Activated T-cell treated with anti-CD3 and anti-CD28 coated beads for 48 hours (primary cell): ENCODE data around the gene SPAG9.

Experiments
- DNase-seq: peaks from one replicate; pipeline ENCODE4 v3.0.0-alpha.2; 2020; ENCODE audit warnings: low read depth

SPAG9 gene

GRCh38 chr17:51044976-51045375, 75.7 kb downstream of the SPAG9 start:
- DNase-seq: no peak

- DNase-seq: no peak
These were observed 84.6 kb downstream of the SPAG9 start for GRCh38 chr17:51036084-51036483.

DNA sequence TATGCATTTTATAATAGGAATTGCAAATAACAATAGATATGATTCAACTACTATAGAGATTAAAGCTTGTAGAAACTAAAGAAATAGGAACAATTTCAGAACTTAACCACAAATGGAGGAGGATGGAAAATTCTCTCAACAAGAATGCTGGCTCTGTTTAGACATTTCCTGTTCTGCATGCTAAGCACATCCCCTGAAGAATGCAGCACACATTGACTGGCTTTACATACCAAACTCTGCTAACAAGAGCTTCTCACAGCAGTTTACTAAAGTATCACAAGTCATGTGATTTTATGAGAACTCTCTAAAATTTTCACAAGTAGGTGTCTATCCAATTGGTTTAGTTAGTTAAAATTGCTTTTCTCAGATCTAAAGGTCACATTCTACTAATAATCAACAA, 85.2 kb downstream of the SPAG9 start:
- DNase-seq: no peak

DNA sequence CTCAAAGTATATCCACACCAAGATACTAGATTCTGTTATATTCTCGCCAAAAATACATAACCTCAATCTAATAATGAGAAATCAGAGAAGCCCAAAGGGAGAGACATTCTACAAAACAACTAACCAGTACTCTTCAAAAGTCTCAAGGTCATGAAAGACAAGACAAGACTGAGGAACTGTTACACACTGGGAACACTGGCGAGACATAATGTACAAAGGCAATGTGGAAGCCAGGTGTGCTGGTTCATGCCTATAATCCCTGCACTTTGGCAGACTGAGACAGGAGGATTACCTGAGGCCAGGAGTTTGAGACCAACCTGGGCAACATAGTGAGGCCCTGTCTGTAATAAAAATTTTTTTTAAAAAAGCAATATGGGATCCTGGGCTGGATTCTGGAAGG, 85.9 kb downstream of the SPAG9 start:
- no peak for DNase-seq

DNA sequence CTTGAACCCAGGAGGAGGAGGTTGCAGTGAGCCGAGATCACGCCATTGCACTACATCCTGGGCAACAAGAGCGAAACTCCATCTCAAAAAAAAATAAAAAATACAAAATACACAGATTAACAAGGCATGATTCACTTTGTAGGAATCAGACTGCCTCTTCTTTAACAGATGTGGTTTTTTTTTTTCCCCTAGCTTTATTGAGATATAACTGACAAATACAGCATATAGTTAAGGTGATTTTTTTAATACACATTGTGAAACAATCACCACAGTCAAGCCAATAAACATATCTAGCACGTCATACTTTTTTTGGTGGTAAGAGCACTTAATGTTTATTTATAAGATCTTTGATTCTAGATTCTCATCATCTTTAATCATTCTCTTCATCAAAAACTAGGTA, 87.8 kb downstream of the SPAG9 start:
- DNase-seq: no peak

DNA sequence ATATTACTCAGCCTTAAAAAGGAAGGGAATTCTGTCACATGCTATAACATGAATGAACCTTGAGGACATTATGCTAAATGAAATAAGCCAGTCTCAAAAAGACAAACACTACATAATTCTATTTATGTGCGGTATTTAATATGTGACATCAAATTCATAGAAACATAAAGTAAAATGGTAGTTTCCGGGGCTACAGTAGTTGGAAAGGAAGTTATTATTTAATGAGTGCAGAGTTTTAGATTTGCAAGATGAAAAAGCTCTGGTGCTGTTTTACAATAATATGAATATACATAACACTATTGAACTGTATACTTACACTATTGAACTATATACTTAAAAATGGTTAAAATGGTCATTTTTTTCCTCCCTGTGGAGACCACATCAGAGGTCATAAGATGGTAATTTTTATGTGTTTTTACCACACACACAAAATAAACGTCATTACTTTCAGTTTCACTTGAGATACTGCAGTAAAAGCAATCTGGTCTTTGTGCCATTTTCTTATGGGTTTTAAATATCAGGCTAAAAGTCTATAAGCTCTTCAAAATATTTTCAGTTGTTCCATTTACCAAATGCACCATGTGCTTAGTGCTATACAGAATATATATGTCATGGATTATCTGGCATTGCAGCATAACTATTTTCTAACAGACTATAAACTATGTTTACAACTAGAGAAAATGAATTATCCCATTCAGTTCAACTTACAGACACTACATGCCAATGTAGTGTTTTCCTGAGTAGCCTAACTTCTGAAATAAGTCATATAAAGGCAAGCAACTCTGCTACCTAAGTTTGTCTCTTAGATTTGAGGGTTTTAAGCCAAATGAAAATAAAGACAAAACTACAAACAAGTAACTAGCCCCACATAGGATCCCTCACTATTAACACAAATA, 90.9 kb downstream of the SPAG9 start:
- no peak for DNase-seq

DNA sequence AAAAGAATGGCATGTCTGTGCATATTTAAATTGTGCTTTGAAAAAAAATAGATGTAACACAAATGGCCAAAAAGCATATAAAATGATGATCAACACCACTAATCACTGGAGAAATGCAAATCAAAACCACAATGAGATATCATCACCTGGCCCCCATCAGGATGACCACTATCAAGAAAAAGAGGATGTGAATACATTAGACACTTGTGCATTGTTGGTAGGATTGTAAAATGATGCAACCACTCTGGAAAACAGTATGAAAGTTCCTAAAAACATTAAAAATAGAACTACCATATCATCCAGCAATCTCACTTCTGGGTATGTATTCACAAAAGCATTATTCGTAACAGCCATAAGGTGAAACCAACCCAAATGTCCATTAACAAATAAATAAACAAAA, 91.5 kb downstream of the SPAG9 start:
- no peak for DNase-seq

DNA sequence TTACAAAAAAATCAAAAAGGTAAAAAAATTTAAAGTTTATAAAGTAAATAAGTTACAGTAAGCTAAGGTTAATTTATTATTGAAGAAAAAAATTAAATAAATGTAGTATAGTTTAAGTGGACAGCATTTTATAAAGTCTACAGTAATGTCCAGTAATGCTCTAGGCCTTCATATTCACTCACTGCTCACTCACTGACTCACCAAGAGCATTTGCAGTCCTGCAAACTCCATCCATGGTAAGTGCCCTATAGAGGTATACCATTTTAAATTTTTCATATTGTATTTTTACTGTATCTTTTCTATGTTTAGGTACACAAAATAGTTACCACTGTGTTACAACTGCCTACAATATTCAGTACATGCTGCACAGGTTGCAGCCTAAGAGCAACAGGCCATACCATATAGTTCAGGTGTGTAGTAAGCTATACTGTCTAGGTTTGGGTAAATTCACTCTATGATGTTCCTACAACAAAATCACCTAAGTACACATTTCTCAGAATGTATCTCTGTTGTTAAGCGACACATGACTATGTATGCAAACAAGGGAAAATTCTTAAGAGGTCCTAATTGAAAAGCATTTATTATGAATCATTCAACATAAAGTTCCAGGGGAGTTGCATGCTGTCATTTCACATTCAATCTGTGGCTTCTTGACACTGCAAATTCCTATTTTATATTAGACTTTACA, 92.3 kb downstream of the SPAG9 start:
- no peak for DNase-seq

DNA sequence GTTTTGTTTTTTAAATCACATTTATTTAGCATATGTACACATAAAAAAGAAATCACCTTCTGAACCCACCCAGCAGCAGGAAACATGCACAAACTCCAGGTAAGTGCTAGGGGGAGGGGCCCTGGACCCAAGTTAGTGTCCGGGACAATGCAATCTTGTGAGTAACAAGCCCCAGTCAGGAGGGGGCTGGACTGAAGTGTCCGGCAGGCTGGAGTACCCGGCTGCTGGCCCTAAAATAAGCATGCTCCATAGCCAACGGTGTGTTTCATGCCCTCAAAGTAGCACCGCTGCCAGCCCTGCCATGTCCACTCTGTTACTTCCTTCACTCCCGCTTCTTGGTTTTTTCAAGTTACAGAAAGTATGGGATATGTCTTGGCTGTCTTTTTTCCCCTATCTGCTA, 102.1 kb downstream of the SPAG9 start:
- no peak for DNase-seq

- DNase-seq: no peak
These were observed 103.4 kb downstream of the SPAG9 start for GRCh38 chr17:51017270-51017669.

- DNase-seq: no peak
These were observed 104.6 kb downstream of the SPAG9 start for GRCh38 chr17:51016099-51016498.

DNA sequence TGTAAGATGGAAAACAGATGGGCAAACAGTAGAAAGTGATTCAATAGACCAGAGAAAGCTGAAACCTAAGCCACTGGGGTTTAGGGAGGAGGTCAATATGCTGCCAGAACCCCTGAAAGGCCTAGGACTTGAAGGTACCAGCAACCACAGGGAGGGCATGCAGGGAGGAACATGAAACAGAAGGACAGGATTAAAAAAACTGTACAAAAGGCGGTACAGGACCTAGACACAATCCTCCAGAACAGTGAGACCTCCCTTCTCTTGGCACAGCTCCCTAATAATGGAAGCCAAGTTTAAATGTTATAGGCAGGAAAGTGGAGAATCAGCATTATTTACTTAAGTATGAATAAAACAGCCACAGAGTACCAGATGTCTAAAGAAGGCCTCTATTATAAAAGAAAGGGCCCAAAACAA, 105.5 kb downstream of the SPAG9 start:
- DNase-seq: no peak

DNA sequence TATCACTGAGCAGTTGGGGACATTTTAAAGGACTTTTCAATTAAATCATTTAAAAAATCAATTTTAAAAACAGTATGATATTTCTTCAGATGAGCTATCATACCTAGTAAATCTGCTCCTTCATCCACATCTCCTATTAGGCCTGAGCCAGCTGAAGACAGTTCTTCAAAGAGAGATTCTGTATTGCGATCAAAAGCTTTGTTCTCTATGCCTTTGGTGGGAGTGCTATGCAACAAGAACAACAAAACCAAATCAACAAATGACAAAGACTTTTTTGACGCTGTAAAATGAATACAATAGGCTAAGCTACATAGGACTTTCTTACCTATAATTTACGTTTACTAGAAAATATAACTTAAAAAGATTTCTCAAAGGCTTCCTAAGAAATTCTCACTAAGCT, 106.5 kb downstream of the SPAG9 start:
- no peak for DNase-seq

GRCh38 chr17:51013322-51013721, 107.3 kb downstream of the SPAG9 start:
- DNase-seq: no peak

DNA sequence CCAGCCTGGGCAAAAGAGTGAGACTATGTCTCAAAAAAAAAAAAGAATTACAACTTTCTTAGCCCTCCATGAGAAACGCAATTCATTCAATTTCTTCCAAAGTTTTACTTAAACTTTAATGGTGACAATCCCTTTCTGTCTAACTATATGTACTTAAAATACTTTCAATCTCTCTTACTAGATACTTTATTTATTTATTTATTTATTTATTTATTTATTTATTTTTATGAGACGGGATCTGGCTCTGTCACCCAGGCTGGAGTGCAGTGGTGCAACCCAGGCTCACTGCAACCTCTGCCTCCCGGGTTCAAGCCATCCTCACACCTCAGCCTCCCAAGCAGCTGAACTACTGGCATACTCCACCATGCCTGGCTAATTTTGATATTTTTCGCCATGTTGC, 108.1 kb downstream of the SPAG9 start:
- DNase-seq: no peak

DNA sequence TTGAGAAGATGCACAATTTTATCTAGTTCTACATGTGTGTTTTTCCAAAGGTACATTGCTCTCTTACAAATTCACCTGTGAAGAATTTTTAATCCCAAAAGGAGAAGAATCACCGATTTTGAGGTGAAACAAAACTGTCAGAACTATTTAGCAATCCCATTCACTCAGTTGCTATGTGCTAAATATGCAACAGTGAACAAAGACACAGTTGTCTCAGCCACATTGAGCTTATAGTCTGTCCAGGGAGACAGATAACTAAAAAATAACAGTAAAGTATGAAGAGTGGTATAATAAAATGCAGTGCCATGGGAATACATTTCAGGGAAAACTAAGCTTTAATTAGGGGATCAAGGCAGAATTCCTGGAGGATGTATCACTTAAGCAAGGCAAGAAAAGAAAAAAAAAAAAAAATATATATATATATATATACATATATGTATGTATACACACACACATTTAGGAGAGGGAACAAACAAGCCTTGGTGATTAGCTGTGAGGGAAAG, 110.4 kb downstream of the SPAG9 start:
- DNase-seq: no peak

DNA sequence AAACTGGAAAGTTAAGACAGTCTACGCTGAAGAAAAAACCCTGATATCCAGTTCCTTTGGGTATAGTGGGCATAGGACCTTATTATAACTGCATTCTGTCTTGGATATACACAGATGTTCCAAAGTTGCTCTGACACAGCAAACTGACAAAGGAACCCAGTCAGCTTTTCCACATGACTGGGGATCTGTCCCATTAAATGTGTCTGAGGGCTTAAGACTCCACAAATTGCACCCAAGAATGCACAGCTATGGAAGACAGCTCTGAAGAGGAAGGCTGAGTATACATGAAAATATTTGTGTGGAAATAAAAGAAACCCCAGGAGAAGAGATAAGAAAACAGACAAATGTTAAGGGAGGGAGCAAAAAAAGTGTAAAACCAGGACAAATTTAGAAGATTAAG, 114.1 kb downstream of the SPAG9 start:
- no peak for DNase-seq

GRCh38 chr17:51005768-51006167, 114.9 kb downstream of the SPAG9 start:
- no peak for DNase-seq

DNA sequence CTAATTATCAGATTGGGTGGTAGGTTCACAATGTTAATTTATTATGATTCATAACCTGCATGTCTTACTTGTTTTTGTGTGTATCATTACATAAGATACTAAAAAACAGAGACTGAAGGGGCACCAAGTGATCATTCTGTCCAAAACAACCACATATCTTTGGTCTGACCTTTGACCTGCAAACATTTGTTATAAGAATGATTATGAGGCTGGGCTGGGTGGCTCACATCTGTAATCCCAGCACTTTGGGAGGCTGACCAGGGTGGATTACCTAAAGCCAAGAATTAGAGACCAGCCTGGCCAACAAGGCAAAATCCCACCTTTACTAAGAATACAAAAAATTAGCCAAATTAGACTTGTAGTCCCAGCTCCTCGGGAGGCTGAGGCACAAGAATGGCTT, 116.4 kb downstream of the SPAG9 start:
- no peak for DNase-seq

DNA sequence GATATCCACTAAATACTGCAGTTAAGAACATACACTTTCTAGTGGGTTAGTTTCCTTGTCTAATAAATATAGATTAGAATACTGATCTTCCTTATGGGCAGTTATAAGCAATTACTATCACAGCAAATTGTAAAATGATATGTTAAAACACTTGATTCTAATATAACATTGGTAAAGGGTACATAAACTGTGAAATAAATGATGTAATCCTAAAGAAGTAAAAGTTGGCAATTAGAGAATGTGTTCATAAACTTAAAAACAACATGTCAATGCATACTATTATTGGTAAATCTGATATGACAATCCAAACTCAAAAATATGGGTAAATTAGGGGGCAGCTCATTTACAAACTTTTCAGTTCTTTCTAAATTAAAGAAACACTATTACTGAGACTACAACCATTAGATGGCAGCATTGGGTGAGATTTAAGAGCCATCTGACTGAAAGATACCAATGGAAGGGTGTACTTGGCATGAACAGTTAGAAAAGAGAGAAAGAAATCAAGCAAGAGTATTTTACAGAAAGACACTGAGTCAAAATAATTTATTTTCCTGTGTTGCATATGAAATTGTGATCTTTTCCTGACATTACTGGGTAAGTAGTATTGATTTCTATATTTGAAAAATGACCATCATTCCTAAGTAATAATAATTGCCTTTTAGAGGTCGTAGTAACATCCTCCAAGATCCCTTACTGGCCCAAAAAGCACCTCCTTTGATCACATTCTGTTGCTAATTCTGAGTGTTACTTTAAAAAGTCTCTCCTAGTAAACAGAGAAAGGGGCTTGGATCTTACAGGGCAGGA, 119.6 kb downstream of the SPAG9 start:
- no peak for DNase-seq

DNA sequence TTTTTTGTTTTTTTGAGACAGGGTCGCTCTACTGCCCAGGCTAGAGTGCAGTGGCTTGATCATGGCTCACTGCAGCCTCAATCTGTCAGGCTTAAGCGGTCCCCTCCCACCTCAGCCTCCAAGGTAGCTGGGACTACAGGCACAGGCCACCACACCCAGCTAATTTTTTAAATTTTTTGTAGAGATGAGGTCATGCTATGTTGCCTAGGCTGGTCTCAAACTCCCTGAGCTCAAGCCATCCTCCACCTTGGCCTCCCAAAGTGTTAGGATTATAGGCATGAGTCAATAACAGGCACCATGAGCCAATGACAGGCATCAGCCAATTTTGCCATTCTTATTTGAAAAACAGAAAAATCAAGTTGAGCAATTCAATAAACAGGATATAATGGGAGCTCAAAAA, 125.0 kb downstream of the SPAG9 start:
- DNase-seq: no peak

DNA sequence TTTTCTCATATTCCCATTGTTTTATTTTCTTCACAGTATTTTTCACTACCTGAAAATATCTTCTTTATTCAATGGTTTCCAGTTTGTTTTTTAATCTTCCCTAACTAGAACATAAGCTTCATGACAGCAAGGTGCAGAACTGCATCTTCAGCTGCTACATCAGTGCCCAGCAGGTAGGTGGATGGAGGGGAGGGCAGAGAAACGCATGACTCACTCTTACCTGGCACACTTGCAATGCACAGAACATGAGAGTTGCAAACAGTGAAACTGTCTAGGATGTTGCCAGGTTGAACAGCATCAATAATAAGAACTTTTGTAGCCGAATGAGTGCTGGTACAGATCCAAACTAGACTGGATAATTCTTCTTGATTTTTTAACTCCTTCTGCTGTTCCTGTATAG, 127.1 kb downstream of the SPAG9 start:
- no peak for DNase-seq

- no peak for DNase-seq
These were observed 131.5 kb downstream of the SPAG9 start for GRCh38 chr17:50989149-50989548.
